ENCODE measurements around the gene FUBP1. TPM values are rescaled to one million over a fixed set of nuclear protein-coding genes. Genes with fewer than 3 reads are reported as not detected.

Gene FUBP1
- polyA plus RNA-seq, 1 of the 3 experiments (the other 2 are of a cell fraction) = 64.1 TPM

DNA sequence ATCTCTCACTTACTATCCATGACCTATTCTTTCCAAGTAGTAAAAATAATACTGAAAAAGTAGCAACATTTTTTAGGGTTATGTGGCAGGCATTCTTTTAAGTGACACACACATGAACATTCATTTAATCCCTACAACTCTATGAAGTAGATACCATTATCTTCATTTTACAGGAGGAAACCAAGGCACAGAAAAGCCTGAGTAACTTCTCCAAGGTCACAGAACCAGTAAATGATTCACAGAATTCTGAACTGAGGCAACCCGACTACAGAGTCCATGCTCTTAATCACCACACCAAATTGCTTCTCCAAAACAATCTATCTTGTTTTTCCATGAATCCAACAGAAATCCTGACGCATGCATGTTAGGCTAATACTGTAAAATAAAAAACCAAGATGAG, 17.5 kb downstream of the FUBP1 start:
- Histone ChIP-seq H3K36me3 (replicated peaks in 1 of 2; ENCODE audit: control insufficient read depth in 1 of 2, insufficient read depth in 2 of 2, low read length in 1 of 2) (peaks cover 96 to 99% of the 10 kb centered on the region in 2 experiments), H3K79me2 (ENCODE audit: insufficient read depth) (peaks cover 93% of the 10 kb centered on the region), H3K4me3 (ENCODE audit: low read depth in 2 of 2, low read length in 1 of 2) (no peak overlapping the region), H3K27ac (ENCODE audit: low read depth in 2 of 2, low read length in 1 of 2) (no peak overlapping the region), H3K9me2 (no peaks in the 10 kb centered on the region), H3K4me1 (ENCODE audit: control insufficient read depth in 1 of 2, insufficient read depth in 2 of 2, low read depth in 1 of 2, low read length in 1 of 2) (peaks cover 0 to 3% of the 10 kb centered on the region in 2 experiments; a peak in 2 of 4 replicates), H2AFZ (ENCODE audit: low read depth) (no peak overlapping the region), H3K27me3 (ENCODE audit: insufficient read depth) (no peaks in the 10 kb centered on the region), H3F3A (replicated peaks; ENCODE audit: insufficient read depth) (peaks cover 45% of the 10 kb centered on the region), H3K4me2 (no peak overlapping the region), H3K9me3 (no peaks in the 10 kb centered on the region), H4K20me1 (ENCODE audit: insufficient read depth) (peaks cover 12% of the 10 kb centered on the region; the same call in 1 of the 2 replicates), H3K9ac (no peak overlapping the region)
- TF ChIP-seq, protein P1, sequence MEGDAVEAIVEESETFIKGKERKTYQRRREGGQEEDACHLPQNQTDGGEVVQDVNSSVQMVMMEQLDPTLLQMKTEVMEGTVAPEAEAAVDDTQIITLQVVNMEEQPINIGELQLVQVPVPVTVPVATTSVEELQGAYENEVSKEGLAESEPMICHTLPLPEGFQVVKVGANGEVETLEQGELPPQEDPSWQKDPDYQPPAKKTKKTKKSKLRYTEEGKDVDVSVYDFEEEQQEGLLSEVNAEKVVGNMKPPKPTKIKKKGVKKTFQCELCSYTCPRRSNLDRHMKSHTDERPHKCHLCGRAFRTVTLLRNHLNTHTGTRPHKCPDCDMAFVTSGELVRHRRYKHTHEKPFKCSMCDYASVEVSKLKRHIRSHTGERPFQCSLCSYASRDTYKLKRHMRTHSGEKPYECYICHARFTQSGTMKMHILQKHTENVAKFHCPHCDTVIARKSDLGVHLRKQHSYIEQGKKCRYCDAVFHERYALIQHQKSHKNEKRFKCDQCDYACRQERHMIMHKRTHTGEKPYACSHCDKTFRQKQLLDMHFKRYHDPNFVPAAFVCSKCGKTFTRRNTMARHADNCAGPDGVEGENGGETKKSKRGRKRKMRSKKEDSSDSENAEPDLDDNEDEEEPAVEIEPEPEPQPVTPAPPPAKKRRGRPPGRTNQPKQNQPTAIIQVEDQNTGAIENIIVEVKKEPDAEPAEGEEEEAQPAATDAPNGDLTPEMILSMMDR (IDR thresholded peaks at IDR 0.05) = no peak
- no peak for TF ChIP-seq CHD2 (IDR thresholded peaks at IDR 0.05; ENCODE audit: low read length, partially characterized antibody)
- TF ChIP-seq, protein P2, sequence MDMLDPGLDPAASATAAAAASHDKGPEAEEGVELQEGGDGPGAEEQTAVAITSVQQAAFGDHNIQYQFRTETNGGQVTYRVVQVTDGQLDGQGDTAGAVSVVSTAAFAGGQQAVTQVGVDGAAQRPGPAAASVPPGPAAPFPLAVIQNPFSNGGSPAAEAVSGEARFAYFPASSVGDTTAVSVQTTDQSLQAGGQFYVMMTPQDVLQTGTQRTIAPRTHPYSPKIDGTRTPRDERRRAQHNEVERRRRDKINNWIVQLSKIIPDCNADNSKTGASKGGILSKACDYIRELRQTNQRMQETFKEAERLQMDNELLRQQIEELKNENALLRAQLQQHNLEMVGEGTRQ (IDR thresholded peaks at IDR 0.05; ENCODE audit: borderline replicate concordance, low read depth, low read length) = no peak
- no peak for TF ChIP-seq RAD21 (IDR thresholded peaks at IDR 0.05; ENCODE audit: low read length)
- TF ChIP-seq GATA2 (CRISPR knock-in tag; IDR thresholded peaks at IDR 0.05) = no peak
- TF ChIP-seq TAF1 (IDR thresholded peaks at IDR 0.05; ENCODE audit: borderline replicate concordance, low read depth, low read length) = no peak
- no peak for TF ChIP-seq MEF2A (IDR thresholded peaks at IDR 0.05; ENCODE audit: borderline replicate concordance, low read depth)
- no peak for TF ChIP-seq EP300 (IDR thresholded peaks at IDR 0.05; ENCODE audit: borderline replicate concordance in 1 of 2, low read depth in 1 of 2, low read length in 1 of 2)
- TF ChIP-seq SMC3 (IDR thresholded peaks at IDR 0.05; ENCODE audit: low read depth, low read length) = no peak
- TF ChIP-seq RFX5 (IDR thresholded peaks at IDR 0.05; ENCODE audit: low read length) = no peak
- TF ChIP-seq GABPA (IDR thresholded peaks at IDR 0.05; ENCODE audit: low read depth) = no peak
- TF ChIP-seq POLR2AphosphoS5 (IDR thresholded peaks at IDR 0.05; ENCODE audit: low read depth, low read length) = no peak
- TF ChIP-seq, protein P3, sequence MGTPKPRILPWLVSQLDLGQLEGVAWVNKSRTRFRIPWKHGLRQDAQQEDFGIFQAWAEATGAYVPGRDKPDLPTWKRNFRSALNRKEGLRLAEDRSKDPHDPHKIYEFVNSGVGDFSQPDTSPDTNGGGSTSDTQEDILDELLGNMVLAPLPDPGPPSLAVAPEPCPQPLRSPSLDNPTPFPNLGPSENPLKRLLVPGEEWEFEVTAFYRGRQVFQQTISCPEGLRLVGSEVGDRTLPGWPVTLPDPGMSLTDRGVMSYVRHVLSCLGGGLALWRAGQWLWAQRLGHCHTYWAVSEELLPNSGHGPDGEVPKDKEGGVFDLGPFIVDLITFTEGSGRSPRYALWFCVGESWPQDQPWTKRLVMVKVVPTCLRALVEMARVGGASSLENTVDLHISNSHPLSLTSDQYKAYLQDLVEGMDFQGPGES (IDR thresholded peaks at IDR 0.05; ENCODE audit: low read depth, low read length) = no peak
- TF ChIP-seq TEAD4 (IDR thresholded peaks at IDR 0.05; ENCODE audit: borderline replicate concordance, insufficient read depth) = no peak
- TF ChIP-seq, protein P4, sequence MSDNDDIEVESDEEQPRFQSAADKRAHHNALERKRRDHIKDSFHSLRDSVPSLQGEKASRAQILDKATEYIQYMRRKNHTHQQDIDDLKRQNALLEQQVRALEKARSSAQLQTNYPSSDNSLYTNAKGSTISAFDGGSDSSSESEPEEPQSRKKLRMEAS (IDR thresholded peaks at IDR 0.05; ENCODE audit: low read depth) = no peak
- no peak for TF ChIP-seq TCF12 (IDR thresholded peaks at IDR 0.05)
- WGBS (ENCODE audit: low lambda C conversion rate) = 89% methylated on average over 2 of the region's 2 CpGs
- DNase-seq = no peak
- ChIA-PET POLR2A (no interaction called here), CTCF (no interaction called here)
